Stimulated activated naive CD8-positive, alpha-beta T cell treated with anti-CD3 and anti-CD28 coated beads, Interleukin-15, Interleukin-2, amounts not matched to agents 100 U/mL and 50 U/mL, for 24 hours (primary cell): Measurements from ENCODE around the gene C11orf16.
"Not testable (repeated sequence)": the region's sequence is repeated elsewhere in the genome, so short reads cannot be mapped to it uniquely, and the experiment has no call there.

Source experiments
- ATAC-seq: fragments of 150-1000 bp; cut with Tn5 transposase; one replicate; pipeline ENCODE4 v1.10.0; 2021
- DNase-seq: peaks from one replicate; pipeline ENCODE4 v3.0.0; 2021

Gene C11orf16

DNA sequence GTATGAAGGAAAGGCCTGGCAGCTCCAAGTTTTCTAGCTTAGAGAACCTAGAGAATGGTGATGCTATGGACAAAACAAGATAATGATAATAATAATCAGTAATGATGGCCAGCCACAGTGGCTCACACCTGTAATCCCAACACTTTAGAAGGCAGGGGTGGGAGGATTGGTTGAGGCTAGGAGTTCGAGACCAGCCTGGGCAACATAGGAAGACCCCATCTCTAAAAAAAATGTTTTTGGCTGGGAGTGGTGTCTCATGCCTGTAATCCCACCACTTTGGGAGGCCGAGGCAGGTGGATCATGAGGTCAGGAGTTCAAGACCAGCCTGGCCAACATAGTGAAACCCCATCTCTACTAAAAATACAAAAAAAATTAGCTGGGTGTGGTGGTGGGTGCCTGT is 3.0 kb upstream of the C11orf16 start:
- DNase-seq, ATAC-seq: not testable (repeated sequence)

DNA sequence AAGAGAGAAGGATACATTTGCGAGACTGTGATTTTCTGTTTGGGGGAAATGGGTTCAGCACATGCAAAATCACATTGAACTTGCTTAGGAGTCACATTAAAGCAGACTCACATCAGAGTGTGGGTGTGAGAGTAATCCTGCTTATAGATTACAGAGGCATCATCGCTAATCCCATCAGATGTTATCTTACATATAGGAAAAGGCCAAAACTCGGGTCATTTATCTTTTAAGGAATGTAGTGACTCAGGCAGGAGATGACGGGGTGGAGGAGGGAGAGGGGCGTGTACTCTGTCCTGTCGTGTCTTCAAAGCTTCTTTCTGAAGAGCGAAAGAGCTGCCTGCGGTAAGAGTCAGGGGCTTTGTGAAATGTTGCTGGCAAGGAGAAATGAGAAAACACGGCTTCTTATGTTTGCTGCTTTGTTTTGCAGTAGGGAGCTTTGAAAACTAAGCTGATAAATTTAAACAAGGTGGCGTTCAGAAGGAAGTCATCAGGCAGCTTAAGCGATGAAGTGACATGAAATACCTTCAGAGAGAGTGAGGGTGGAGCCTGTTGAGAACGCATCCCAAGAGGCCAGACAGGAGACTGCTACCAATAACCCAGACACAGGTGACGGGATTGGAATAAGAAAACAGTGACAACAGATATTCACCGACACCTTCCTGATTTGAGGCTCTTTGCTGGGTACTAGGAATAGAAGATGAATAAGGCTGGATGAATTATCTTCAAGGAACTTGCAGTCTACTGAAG is 2.2 kb upstream of the C11orf16 start:
- no peak for ATAC-seq

GRCh38 chr11:8933931-8934330 is 1.2 kb upstream of the C11orf16 start:
- no peak for ATAC-seq

More for the DNA sequence above, 2.2 kb upstream of the C11orf16 start:
- no peak for DNase-seq

GRCh38 chr11:8930456-8931175 is 2.1 kb downstream of the C11orf16 start:
- ATAC-seq, result no peak

More at GRCh38 chr11:8933931-8934330, 1.2 kb upstream of the C11orf16 start:
- DNase-seq, result no peak

DNA sequence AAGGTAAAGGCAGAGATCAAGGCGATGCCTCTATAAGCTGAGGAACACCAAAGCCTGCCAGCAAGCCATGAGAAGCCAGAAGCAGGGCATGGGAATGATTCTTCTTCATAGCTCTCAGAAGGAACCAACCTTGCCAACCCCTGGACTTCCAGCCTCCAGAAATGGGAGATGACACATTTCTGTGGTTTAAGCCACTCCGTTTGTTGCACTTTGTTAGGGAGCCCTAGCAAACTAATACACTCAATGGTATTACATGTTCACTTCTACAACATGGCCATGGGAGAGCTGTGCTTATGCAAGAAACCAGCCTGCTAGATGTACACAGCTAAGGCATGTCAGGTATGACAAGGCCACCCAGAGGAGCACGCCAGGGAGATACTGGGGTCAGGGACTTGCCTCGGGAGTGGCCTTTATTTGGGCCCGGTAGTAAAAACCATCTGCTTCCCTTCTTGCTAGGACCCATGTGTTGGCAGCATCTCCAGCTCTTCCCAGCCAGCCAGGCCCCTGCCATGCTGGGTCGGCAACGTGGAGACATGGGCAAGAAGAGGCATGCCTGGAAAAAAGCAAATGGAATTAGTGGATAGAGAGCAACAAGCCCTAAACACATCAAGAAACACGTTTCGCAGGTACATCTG is 3.6 kb downstream of the C11orf16 start:
- DNase-seq, result no peak
- ATAC-seq, result no peak

More at GRCh38 chr11:8930456-8931175, 2.1 kb downstream of the C11orf16 start:
- DNase-seq, result no peak

DNA sequence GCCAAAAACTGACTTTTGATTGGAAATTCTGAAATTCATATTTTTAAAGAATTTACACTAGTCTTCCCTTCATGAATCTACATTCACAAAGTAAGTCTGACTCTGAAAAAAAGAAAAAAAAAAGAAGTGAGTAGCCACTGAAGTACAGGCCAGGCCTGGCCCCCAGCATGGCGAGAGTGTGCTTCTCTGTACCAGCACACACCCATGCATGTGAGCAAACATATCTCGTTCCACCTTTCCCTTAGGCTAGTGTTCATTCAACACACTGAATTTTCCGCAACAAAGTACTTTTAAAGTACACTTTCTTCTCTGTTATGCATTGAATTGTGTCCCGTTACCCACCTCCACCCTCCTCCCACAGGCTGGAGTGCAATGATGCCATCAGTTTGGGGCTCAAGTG is 4.5 kb downstream of the C11orf16 start:
- ATAC-seq, result no peak
- DNase-seq, result no peak

DNA sequence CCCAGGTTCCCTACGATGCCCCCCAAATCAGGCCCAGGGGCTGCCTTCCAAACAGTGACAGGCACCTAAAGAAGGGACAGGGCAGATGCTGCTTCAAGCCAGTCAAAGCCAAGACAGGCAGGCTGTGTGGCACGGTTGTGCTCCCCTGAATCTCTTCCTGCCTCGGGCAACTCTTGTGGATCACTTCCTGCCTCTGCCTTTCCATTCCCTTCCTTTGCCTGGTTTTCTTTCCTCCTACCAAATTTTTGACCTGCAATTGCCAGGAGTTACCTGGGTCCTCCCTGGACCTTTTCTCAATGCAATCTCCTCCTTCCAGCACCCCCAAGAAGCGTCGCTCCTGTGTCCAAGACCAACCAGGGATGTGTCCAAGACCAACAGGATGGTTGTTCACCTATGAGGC is 5.5 kb downstream of the C11orf16 start:
- DNase-seq, result no peak
- ATAC-seq, result no peak

- ATAC-seq (no peak), DNase-seq (no peak)
These were observed 6.5 kb downstream of the C11orf16 start for GRCh38 chr11:8926236-8926635.

DNA sequence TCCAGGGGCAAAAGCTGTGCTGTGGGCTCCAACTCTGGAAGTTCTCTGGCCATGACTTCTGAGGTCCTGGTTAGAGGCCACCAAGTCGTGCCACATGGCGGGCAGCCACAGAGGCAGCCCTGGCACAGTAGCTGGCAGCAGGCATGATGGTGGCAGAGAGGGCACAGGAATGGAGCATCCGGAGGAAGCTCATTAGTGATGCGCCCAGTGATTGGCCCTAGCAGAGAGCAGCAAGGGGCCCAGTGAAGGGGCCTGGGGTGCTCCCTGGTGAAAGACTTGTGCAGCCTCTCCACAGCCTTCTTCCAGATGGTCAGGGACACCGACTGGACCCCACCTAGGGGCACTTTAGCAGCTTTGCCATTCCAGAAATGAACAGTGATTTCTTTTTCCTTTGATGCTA is 7.0 kb downstream of the C11orf16 start:
- ATAC-seq (no peak), DNase-seq (no peak)

DNA sequence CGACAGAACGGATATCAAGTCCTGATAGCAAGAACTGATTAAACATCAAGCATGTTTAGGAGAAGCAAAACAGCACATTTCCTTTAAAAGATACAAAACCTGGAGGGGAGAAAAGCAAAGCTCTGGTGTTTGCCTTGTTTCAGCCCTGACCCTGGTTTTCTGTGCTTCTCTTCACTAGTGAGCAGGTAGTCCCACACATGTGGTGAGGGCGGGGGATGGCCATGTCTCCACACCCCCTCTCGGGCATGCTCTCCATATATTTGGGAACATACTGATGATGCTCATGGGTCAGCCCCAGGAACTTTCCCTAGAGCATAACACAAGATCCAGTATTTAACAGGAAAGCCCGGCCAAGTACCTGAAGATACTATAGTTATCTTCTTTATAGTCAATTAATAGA is 10.1 kb downstream of the C11orf16 start:
- DNase-seq (no peak), ATAC-seq (no peak)

- ATAC-seq (no peak), DNase-seq (no peak)
These were observed 15.5 kb downstream of the C11orf16 start for GRCh38 chr11:8917157-8917825.

GRCh38 chr11:8914661-8915018 is 18.1 kb downstream of the C11orf16 start:
- DNase-seq (no peak), ATAC-seq (no peak)

DNA sequence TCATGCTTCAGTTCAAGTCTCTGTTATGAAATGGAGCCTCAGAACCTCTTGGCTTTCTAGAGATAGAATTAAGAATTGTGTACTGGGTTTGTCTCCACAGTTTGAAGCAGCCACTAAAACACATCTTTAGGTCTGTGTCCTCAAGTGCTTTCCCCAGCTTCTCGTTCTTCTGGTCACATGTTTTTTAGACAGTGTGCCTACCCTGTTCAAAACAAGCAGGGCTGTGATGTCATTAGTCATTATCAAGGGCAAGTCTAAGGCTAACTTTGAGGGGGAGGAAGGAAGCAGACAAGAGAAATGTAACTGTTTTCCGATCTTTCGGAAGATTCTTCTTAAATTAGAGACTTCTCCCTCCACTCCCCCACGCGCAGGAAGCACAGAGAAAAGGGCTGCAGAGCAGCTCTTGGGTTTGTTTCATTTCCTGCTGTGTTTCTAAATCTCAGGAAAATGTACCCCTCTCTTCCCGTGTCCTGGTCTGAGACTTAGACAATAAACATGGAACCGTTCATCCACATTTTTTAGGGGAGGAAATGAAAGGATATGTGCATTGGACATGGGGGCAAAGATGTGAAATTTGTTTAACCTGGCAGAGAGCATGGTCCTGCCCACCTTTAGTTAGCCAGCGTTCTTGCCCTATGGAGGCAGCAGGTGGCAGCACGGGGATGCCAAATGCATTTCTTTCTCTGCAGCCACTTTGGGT is 18.6 kb downstream of the C11orf16 start:
- peak; percentile 24 for ATAC-seq
- DNase-seq, result peak; percentile 60

DNA sequence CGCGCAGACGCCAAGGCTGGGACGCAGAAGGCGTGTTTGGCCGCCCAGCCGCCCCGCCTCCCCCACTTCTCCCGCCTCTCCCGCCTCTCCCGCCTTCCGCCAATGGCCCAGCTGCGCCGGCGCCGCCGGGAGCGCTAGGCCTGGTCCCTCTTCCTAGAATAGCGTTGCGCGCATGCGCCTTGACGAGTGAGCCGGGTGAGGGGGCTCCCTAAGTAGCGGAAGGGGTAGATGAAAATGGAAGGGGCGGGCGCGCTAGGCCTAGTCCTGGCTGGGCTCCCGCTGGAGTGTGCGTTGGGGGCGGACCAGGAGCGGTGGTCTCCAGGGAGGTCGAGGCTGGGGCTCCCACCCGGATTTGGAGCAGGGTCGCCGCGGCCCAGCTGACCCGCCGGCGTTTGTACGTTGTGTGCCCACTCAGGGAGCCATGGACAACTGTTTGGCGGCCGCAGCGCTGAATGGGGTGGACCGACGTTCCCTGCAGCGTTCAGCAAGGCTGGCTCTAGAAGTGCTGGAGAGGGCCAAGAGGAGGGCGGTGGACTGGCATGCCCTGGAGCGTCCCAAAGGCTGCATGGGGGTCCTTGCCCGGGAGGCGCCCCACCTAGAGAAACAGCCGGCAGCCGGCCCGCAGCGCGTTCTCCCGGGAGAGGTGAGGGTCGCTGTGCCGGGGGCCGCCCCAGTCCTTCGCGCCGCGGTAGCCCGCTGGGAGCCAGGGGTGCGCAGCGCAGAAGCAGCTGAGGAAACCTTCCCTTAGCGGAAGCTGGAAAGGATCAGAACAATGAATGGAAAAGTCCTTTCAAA is 21.5 kb downstream of the C11orf16 start, which contains the start of gene AKIP1:
Gene AKIP1 (plus strand): TSS at position 161 of the 795 bp plus-strand sequence. CDS start 261 bp downstream, at position 422.
- ATAC-seq (peak; percentile 94), DNase-seq (peak; percentile 96)

DNA sequence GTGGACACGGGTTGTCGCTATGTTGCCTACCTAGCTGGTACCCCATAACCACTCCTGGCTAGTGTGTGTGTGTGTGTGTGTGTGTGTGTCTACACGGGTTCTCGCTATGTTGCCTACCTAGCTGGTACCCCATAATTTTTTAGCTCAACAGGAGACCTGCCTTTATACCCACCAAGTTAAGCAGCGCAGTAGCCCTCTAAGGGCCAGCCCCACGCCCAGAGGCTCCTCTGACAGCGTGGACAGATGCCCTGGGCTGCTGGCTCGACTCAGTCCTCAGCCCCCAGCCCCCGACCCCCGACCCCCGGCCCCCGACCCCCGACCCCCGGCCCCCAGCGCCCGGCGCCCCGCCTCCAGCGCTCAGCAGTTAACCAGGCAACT is 22.1 kb downstream of the C11orf16 start:
- no peak for DNase-seq
- peak; percentile 5 for ATAC-seq

GRCh38 chr11:8908099-8908498 is 24.6 kb downstream of the C11orf16 start:
- ATAC-seq (no peak), DNase-seq (no peak)

GRCh38 chr11:8907116-8907515 is 25.6 kb downstream of the C11orf16 start:
- DNase-seq, result no peak
- ATAC-seq, result no peak

DNA sequence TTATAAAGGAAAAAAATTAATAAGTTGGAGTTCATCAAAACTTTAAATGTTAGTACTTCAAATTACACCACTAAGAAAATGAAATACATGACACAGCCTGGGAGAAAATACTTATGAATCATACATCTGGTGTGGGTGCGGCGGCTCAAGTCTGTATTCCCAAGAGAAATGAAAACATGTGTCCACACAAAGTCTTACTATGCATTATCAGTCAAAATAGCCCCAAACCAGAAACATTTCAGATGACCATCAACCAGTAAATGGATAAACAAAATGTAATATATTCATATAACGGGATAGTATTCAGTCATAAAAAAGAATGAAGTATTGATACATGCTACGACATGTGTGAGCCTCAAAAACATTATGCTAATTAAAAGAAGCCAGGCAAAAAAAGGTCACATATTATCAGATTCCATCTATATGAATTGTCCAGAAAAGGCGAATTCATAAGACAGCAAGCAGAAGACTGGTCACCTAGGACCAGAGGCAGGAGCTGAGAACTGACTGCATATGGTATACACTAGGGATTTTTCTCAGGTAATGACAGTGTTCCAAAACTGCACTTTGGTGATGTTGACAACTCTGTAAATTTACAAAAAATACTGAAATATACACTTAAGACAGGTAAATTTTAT is 27.1 kb downstream of the C11orf16 start:
- no peak for ATAC-seq
- no peak for DNase-seq

DNA sequence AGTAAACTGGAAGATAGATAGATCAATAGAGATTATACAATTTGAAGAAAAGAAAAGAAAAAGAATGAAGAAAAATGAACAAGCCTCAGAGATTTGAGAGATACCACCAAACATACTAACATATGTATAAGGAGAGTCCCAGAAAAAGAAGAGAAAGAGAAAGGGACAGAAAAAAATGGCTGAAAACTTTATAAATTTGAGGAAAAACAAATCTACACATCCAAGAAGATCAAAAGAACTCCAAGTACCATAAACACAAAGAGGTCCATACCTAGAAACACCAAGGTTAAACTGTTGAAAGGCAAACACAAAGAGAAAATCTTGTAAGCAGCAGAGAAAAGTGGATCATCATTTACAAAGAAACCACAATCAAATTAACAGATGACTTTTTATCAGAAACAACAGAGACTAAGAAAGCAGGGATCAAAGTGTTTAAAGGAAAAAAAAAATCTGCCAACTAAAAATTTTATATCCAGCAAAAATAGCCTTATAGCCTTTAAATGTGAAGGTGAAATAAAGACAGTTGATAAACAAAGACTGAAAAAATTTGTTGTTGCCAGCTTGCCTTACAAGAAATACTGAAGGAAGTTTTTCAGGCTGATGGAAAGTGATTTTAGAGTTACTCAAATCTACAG is 33.5 kb downstream of the C11orf16 start:
- DNase-seq (no peak), ATAC-seq (no peak)

GRCh38 chr11:8891185-8891584 is 41.6 kb downstream of the C11orf16 start:
- not testable (repeated sequence) for ATAC-seq

More at GRCh38 chr11:8891185-8891584, 41.6 kb downstream of the C11orf16 start:
- not testable (repeated sequence) for DNase-seq
